SU-DHL-6 (cell line): ENCODE results near the gene CEP104.

Experiments used
- H2AFZ ChIP-seq: fragments of 200-600 bp; sonication (generic); 2 replicates; pipeline ENCODE4 v1.6.1; 2014; ENCODE audit warnings: low read depth, mild to moderate bottlenecking, moderate library complexity, mixed read lengths, antibody characterized with exemption, low read length; ENCODE audit not compliant: severe bottlenecking
- H3F3A ChIP-seq: fragments of 200-600 bp; shearing (Covaris generic); 2 replicates; pipeline ENCODE4 v1.6.0; 2016; ENCODE audit warnings: antibody characterized with exemption, mild to moderate bottlenecking; ENCODE audit not compliant: insufficient read depth
- H3K27ac ChIP-seq: fragments of 200-600 bp; sonication (generic); 2 replicates; pipeline ENCODE4 v1.5.1; 2016; ENCODE audit warnings: low read depth, mild to moderate bottlenecking, low read length, moderate library complexity, mixed read lengths
- H3K27me3 ChIP-seq: fragments of 200-600 bp; sonication (generic), shearing (Covaris generic); 2 replicates; pipeline ENCODE4 v1.6.0; 2014; ENCODE audit warnings: mild to moderate bottlenecking, low read length
- H3K36me3 ChIP-seq: fragments of 200-600 bp; sonication (generic); 2 replicates; pipeline ENCODE4 v1.6.1; 2014; ENCODE audit warnings: mild to moderate bottlenecking, low read length, mixed read lengths
- H3K4me2 ChIP-seq: fragments of 300-600, 200-600 bp; shearing (Covaris generic), sonication (generic); 2 replicates; pipeline ENCODE4 v1.6.0; 2014; ENCODE audit warnings: low read length, low read depth, mild to moderate bottlenecking; ENCODE audit not compliant: poor library complexity, severe bottlenecking
- H3K4me3 ChIP-seq: fragments of 200-600 bp; sonication (generic); 2 replicates; pipeline ENCODE4 v1.5.1; 2014; ENCODE audit warnings: antibody characterized with exemption, low read length, mild to moderate bottlenecking, mixed read lengths; ENCODE audit not compliant: insufficient read depth, poor library complexity, severe bottlenecking
- H3K79me2 ChIP-seq: fragments of 200-600 bp; sonication (generic); 2 replicates; pipeline ENCODE4 v1.6.1; 2014; ENCODE audit warnings: mild to moderate bottlenecking, low read length, moderate library complexity; ENCODE audit not compliant: insufficient read depth
- H3K9ac ChIP-seq: fragments of 200-600 bp; sonication (generic); 2 replicates; pipeline ENCODE4 v1.7.0; 2014; ENCODE audit warnings: mild to moderate bottlenecking, low read length
- H3K9me2 ChIP-seq: fragments of 200-600 bp; sonication (generic); replicated peaks from 2 replicates; pipeline ENCODE4 v1.6.1; 2014; ENCODE audit warnings: low read length; ENCODE audit not compliant: insufficient read depth
- H3K9me3 ChIP-seq: fragments of 200-600 bp; sonication (generic); 2 replicates; pipeline ENCODE4 v1.6.1; 2014; ENCODE audit warnings: low read length, mixed read lengths; ENCODE audit not compliant: insufficient read depth
- H4K20me1 ChIP-seq: fragments of 200-600 bp; sonication (generic); 2 replicates; pipeline ENCODE4 v1.6.1; 2014; ENCODE audit warnings: low read depth, mild to moderate bottlenecking, antibody characterized with exemption, low read length, moderate library complexity, mixed read lengths
- EZH2phosphoT487 ChIP-seq: fragments of 200-600 bp; sonication (generic), shearing (Covaris generic); conservative IDR thresholded peaks from 2 replicates; pipeline ENCODE4 v1.6.1; 2018; ENCODE audit warnings: mild to moderate bottlenecking, antibody characterized with exemption, low read length, moderate library complexity, mixed read lengths
- TF ChIP-seq, protein P1 (sequence below): fragments of 200-600 bp; sonication (generic); IDR thresholded peaks from one replicate; pipeline ENCODE4 v1.5.1; 2017; ENCODE audit warnings: antibody characterized with exemption, mild to moderate bottlenecking, low read length, moderate library complexity; ENCODE audit not compliant: insufficient read depth, poor library complexity, severe bottlenecking

The CEP104 gene

DNA sequence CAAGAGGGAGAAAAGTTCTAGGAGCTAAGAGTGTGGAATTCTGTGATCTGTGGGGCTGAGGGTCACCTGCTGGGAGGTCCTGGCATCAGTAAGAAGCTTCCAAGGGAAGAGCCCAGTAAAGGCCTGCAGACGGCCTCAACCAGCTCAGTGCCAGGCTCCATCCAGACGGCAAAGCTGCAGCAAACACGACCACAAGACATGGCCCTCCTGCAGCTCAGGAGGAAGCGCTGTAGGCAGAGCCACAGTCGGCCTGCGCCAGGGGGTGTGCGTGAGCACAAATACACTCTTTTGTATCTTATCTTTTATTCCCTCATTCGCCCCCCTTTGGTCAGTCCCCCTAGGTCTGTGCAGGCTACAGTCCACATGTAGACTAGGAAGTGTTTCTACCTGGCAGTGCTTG, 29.7 kb upstream of the CEP104 start:
- Histone ChIP-seq H4K20me1 (no peaks in the 10 kb centered on the region), H3K9me3 (no peaks in the 10 kb centered on the region), H3K4me3 (no peak overlapping the region), H2AFZ (no peak overlapping the region), H3F3A (no peaks in the 10 kb centered on the region), H3K4me2 (no peak overlapping the region), H3K9me2 (no peaks in the 10 kb centered on the region), H3K27ac (no peak overlapping the region), H3K79me2 (no peaks in the 10 kb centered on the region), H3K27me3 (no peaks in the 10 kb centered on the region), H3K9ac (no peak overlapping the region), H3K36me3 (no peaks in the 10 kb centered on the region)
- no peak for TF ChIP-seq EZH2phosphoT487
- TF ChIP-seq, protein P1, sequence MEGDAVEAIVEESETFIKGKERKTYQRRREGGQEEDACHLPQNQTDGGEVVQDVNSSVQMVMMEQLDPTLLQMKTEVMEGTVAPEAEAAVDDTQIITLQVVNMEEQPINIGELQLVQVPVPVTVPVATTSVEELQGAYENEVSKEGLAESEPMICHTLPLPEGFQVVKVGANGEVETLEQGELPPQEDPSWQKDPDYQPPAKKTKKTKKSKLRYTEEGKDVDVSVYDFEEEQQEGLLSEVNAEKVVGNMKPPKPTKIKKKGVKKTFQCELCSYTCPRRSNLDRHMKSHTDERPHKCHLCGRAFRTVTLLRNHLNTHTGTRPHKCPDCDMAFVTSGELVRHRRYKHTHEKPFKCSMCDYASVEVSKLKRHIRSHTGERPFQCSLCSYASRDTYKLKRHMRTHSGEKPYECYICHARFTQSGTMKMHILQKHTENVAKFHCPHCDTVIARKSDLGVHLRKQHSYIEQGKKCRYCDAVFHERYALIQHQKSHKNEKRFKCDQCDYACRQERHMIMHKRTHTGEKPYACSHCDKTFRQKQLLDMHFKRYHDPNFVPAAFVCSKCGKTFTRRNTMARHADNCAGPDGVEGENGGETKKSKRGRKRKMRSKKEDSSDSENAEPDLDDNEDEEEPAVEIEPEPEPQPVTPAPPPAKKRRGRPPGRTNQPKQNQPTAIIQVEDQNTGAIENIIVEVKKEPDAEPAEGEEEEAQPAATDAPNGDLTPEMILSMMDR: no peak

DNA sequence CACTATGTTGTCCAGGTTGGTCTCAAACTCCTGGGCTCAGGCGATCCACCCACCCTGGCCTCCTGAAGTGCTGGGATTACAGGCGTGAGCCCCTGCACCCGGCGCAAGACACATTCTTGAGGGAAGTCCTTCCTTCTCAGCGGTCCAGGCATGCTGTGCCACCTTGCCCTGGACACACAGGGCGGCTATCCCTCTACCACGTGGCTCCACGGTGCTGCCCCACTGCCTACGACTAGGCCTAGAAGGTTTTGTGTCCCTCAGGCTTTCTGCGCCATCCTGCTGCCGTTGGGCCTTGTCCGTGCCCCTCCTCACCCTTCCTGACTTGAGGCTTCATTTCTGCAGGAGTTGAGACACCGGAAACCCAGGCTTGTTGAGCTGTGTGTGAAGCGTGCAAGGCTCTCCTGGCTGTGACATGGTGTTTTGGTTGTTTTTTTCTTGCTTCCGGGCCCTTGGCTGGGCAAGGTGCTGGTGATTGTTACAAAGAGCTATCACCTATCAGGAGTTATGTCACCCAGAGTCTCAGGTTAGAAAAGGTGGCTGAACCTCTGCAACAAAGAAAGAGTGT, 29.2 kb upstream of the CEP104 start:
- Histone ChIP-seq H3F3A (no peaks in the 10 kb centered on the region), H3K9ac (no peak overlapping the region), H2AFZ (no peak overlapping the region), H4K20me1 (no peaks in the 10 kb centered on the region), H3K36me3 (no peaks in the 10 kb centered on the region), H3K27ac (no peak overlapping the region), H3K79me2 (no peaks in the 10 kb centered on the region), H3K4me3 (no peak overlapping the region), H3K9me2 (no peaks in the 10 kb centered on the region), H3K9me3 (no peaks in the 10 kb centered on the region), H3K4me2 (no peak overlapping the region), H3K27me3 (no peaks in the 10 kb centered on the region)
- TF ChIP-seq EZH2phosphoT487: no peak
- TF ChIP-seq, protein P1: no peak

DNA sequence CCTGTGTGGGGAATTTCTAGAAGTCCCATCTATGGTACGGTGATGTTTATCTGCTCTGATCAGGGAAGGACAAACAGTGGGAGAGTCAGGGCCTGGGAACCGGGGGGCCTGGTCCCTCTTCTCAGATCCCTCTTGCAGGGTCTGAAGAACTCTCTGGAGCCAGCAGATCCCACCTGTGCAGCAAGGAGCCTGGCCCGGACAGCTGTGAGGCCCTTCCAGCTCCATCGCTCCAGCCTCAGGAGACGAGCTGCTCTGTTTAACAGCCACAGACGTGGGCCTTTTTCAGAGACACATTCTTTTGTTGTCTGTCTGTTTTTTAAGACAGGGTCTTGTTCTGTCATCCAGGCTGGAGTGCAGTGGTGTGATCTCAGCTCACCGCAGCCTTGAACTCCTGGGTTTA, 28.6 kb upstream of the CEP104 start:
- no peak overlapping the region for H3K9ac ChIP-seq
- H3K27ac ChIP-seq: no peak overlapping the region
- H3K9me2 ChIP-seq: no peaks in the 10 kb centered on the region
- H3F3A ChIP-seq: no peaks in the 10 kb centered on the region
- no peak overlapping the region for H3K4me3 ChIP-seq
- H3K79me2 ChIP-seq: no peaks in the 10 kb centered on the region
- no peaks in the 10 kb centered on the region for H4K20me1 ChIP-seq
- H2AFZ ChIP-seq: no peak overlapping the region
- H3K9me3 ChIP-seq: no peaks in the 10 kb centered on the region
- H3K36me3 ChIP-seq: no peaks in the 10 kb centered on the region
- H3K27me3 ChIP-seq: no peaks in the 10 kb centered on the region
- TF ChIP-seq, protein P1: no peak
- no peak for TF ChIP-seq EZH2phosphoT487
- no peak overlapping the region for H3K4me2 ChIP-seq
